A549 (cell line): Measurements from ENCODE around the gene NPTXR.

Experiments used
- CHD2 ChIP-seq: fragments of 150-350 bp; IDR thresholded peaks from 2 replicates; pipeline ENCODE4 v1.6.1; 2014; ENCODE audit warnings: low read length; ENCODE audit not compliant: partially characterized antibody
- RCOR1 ChIP-seq: fragments of 150-350 bp; IDR thresholded peaks from 2 replicates; pipeline ENCODE4 v1.6.1; 2014; ENCODE audit warnings: antibody characterized with exemption, low read length, low read depth
- SMC3 ChIP-seq: fragments of >200 bp; sonication (Bioruptor Twin); formaldehyde crosslinking; IDR thresholded peaks from 3 replicates; pipeline ENCODE4 v1.6.1; 2018; ENCODE audit warnings: inconsistent platforms
- TF ChIP-seq, protein P1 (sequence below): fragments of 200-600 bp; sonication (generic); IDR thresholded peaks from 2 replicates; pipeline ENCODE4 v1.6.1; 2016; ENCODE audit warnings: antibody characterized with exemption, mild to moderate bottlenecking, moderate library complexity
- TF ChIP-seq, protein P2 (sequence below): IDR thresholded peaks from 2 replicates; pipeline ENCODE4 v1.6.1; 2012; ENCODE audit warnings: low read depth, borderline replicate concordance
- TF ChIP-seq, protein P3 (sequence below): fragments of >200 bp; sonication (Bioruptor Twin); formaldehyde crosslinking; IDR thresholded peaks from 3 replicates; pipeline ENCODE4 v1.5.1; 2016

DNA sequence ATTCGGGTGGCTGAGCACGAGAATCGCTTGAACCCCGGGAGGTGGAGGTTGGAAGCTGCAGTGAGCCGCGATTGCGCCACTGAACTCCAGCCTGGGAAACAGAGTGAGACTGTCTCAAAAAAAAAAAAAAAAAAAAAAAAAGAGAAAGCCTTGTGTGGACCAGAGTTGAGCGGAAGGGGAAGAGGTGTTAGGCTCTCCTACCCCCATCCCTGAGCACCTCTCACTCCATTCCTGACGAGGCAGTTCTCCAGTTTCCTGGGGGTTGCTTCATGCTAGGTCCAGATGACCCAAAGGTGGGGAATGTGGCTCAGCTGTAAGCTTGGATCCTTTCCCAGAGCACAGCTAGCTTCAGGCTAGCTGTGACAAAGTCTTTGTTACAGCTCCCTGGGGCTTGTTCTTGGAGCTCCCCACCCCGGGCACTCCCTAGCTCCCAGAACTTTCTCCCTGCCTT, 41.1 kb downstream of the NPTXR start:
- TF ChIP-seq, protein P1, sequence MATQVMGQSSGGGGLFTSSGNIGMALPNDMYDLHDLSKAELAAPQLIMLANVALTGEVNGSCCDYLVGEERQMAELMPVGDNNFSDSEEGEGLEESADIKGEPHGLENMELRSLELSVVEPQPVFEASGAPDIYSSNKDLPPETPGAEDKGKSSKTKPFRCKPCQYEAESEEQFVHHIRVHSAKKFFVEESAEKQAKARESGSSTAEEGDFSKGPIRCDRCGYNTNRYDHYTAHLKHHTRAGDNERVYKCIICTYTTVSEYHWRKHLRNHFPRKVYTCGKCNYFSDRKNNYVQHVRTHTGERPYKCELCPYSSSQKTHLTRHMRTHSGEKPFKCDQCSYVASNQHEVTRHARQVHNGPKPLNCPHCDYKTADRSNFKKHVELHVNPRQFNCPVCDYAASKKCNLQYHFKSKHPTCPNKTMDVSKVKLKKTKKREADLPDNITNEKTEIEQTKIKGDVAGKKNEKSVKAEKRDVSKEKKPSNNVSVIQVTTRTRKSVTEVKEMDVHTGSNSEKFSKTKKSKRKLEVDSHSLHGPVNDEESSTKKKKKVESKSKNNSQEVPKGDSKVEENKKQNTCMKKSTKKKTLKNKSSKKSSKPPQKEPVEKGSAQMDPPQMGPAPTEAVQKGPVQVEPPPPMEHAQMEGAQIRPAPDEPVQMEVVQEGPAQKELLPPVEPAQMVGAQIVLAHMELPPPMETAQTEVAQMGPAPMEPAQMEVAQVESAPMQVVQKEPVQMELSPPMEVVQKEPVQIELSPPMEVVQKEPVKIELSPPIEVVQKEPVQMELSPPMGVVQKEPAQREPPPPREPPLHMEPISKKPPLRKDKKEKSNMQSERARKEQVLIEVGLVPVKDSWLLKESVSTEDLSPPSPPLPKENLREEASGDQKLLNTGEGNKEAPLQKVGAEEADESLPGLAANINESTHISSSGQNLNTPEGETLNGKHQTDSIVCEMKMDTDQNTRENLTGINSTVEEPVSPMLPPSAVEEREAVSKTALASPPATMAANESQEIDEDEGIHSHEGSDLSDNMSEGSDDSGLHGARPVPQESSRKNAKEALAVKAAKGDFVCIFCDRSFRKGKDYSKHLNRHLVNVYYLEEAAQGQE = no peak
- TF ChIP-seq, protein P2, sequence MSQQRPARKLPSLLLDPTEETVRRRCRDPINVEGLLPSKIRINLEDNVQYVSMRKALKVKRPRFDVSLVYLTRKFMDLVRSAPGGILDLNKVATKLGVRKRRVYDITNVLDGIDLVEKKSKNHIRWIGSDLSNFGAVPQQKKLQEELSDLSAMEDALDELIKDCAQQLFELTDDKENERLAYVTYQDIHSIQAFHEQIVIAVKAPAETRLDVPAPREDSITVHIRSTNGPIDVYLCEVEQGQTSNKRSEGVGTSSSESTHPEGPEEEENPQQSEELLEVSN = no peak
- no peak for TF ChIP-seq CHD2
- TF ChIP-seq, protein P3, sequence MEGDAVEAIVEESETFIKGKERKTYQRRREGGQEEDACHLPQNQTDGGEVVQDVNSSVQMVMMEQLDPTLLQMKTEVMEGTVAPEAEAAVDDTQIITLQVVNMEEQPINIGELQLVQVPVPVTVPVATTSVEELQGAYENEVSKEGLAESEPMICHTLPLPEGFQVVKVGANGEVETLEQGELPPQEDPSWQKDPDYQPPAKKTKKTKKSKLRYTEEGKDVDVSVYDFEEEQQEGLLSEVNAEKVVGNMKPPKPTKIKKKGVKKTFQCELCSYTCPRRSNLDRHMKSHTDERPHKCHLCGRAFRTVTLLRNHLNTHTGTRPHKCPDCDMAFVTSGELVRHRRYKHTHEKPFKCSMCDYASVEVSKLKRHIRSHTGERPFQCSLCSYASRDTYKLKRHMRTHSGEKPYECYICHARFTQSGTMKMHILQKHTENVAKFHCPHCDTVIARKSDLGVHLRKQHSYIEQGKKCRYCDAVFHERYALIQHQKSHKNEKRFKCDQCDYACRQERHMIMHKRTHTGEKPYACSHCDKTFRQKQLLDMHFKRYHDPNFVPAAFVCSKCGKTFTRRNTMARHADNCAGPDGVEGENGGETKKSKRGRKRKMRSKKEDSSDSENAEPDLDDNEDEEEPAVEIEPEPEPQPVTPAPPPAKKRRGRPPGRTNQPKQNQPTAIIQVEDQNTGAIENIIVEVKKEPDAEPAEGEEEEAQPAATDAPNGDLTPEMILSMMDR = no peak
- TF ChIP-seq SMC3 = no peak
- TF ChIP-seq RCOR1 = no peak
